Measurements from ENCODE around the gene BBS12.

- TF ChIP-seq EP300 (IDR thresholded peaks at IDR 0.05) (no peak), CTCF (IDR thresholded peaks at IDR 0.05) (no peak), POLR2AphosphoS5 (IDR thresholded peaks at IDR 0.05) (no peak)
Observed at GRCh38 chr4:122759639-122760310, 27.3 kb downstream of the BBS12 start.

Data from upper lobe of left lung (tissue), 4 donors.